Choroid plexus epithelial cell (primary cell): Measurements from ENCODE around the gene TDRD12.

Experiments used
- DNase-seq: peaks from one replicate; pipeline ENCODE4 v3.0.0-alpha.2; 2010; ENCODE audit warnings: low read depth
- H3K4me3 ChIP-seq: 2 replicates; pipeline ENCODE4 v1.5.1; 2011; ENCODE audit warnings: low read depth, mild to moderate bottlenecking, control low read depth, low read length, moderate library complexity
- TF ChIP-seq, protein P1 (sequence below): conservative IDR thresholded peaks from 2 replicates; pipeline ENCODE4 v1.5.1; 2011; ENCODE audit warnings: low read depth, mild to moderate bottlenecking, control low read depth, inconsistent platforms, low read length, moderate library complexity

Gene TDRD12

DNA sequence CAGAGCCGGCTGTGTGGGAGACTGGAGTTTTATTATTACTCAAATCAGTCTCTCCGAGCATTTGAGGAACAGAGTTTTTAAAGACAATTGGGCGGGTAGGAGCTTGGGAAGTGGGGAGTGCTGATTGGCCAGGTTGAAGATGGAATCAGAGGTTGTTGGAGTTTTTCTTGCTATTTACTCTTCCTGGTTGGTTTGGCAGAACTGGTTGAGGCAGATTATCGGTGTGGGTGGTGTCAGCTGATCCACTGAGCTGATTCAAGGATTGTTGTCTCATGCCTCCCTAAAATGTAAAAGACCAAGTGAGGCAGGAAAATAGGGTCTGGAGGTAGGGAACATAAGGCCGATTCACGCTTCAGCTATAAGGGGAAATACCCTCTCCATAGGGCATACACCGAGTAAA is 1.3 kb upstream of the TDRD12 start:
- TF ChIP-seq, protein P1, sequence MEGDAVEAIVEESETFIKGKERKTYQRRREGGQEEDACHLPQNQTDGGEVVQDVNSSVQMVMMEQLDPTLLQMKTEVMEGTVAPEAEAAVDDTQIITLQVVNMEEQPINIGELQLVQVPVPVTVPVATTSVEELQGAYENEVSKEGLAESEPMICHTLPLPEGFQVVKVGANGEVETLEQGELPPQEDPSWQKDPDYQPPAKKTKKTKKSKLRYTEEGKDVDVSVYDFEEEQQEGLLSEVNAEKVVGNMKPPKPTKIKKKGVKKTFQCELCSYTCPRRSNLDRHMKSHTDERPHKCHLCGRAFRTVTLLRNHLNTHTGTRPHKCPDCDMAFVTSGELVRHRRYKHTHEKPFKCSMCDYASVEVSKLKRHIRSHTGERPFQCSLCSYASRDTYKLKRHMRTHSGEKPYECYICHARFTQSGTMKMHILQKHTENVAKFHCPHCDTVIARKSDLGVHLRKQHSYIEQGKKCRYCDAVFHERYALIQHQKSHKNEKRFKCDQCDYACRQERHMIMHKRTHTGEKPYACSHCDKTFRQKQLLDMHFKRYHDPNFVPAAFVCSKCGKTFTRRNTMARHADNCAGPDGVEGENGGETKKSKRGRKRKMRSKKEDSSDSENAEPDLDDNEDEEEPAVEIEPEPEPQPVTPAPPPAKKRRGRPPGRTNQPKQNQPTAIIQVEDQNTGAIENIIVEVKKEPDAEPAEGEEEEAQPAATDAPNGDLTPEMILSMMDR = no peak
- no peak for DNase-seq
- H3K4me3 ChIP-seq = no peak overlapping the region

DNA sequence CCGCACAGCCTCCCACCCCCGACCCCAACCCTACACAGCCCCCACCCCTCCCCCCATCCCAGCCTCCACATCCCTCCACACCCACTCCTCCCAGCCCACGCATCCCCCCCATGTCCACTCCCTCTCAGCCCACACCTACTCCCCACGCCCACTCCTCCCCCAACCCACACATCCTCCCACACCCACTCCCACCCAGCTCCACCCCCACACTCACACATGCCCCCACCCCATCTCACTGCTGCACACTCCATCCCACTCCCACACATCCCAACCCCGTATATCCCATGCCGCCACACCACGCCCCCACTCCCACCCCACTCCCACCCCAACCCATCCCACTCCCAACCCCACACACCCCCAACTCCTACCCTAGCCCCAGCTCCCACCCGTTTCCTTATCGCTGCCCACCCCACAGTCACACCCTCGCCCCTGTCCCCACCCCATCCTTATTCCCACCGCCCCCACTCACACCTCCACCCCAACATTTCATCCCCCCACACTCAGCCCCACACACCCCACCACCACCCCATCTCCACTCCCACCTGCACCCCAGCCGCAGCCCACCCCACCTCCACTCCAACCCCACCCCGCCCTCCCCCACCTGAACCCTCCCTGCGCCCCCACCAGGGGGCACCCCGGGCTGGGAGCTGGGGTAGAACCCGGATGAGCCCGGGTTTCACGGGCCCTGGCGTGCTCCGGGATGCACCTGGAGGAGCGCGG is 809 bp downstream of the TDRD12 start:
- no peak overlapping the region for H3K4me3 ChIP-seq
- TF ChIP-seq, protein P1 = no peak
- DNase-seq = no peak

DNA sequence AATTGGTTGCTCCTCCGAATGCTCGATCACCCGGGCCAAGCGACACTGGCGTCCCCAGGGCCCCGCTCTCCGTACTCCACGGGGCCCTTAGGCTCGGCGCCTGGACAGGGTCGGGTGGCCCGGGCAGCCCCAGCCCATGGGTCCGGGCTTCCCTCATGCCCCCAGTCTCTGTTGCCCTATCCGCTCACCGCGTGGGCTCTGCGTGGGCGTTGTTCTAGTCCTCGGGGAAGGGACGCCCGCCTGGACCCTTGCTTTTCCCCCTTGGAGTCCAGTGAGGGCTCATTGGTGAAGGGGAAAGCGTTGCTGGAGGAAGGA is 1.3 kb downstream of the TDRD12 start:
- no peak for DNase-seq
- H3K4me3 ChIP-seq = no peak overlapping the region
- TF ChIP-seq, protein P1 = no peak

- no peak overlapping the region for H3K4me3 ChIP-seq
- no peak for DNase-seq
- TF ChIP-seq, protein P1 = no peak
These were observed 16.4 kb downstream of the TDRD12 start for GRCh38 chr19:32735936-32736335.

GRCh38 chr19:32743021-32743420 is 23.5 kb downstream of the TDRD12 start:
- DNase-seq = no peak
- no peak overlapping the region for H3K4me3 ChIP-seq
- TF ChIP-seq, protein P1 = no peak

GRCh38 chr19:32743447-32743846 is 23.9 kb downstream of the TDRD12 start:
- DNase-seq = no peak
- H3K4me3 ChIP-seq = no peak overlapping the region
- TF ChIP-seq, protein P1 = no peak
